ENCODE measurements around the gene PTGER2.

Gene PTGER2

GRCh38 chr14:52269100-52269499 is 45.0 kb upstream of the PTGER2 start:
- no peak for DNase-seq (ENCODE audit: low read depth)
- peak overlapping the region; percentile 57 for H3K4me3 ChIP-seq (ENCODE audit: control insufficient read depth, low read depth, low read length)
- TF ChIP-seq CTCF (conservative IDR thresholded peaks at IDR 0.05; ENCODE audit: control insufficient read depth, insufficient read depth, low read depth, low read length), result no peak

GRCh38 chr14:52269982-52270381 is 44.1 kb upstream of the PTGER2 start:
- TF ChIP-seq CTCF (conservative IDR thresholded peaks at IDR 0.05; ENCODE audit: control insufficient read depth, insufficient read depth, low read depth, low read length), result no peak
- no peak overlapping the region for H3K4me3 ChIP-seq (ENCODE audit: control insufficient read depth, low read depth, low read length)
- DNase-seq (ENCODE audit: low read depth), result no peak

- no peak overlapping the region for H3K4me3 ChIP-seq (ENCODE audit: control insufficient read depth, low read depth, low read length)
- no peak for TF ChIP-seq CTCF (conservative IDR thresholded peaks at IDR 0.05; ENCODE audit: control insufficient read depth, insufficient read depth, low read depth, low read length)
- no peak for DNase-seq (ENCODE audit: low read depth)
Measured at GRCh38 chr14:52271538-52271937, 42.6 kb upstream of the PTGER2 start.

GRCh38 chr14:52272375-52272774 is 41.7 kb upstream of the PTGER2 start:
- TF ChIP-seq CTCF (conservative IDR thresholded peaks at IDR 0.05; ENCODE audit: control insufficient read depth, insufficient read depth, low read depth, low read length), result peak; percentile 59
- DNase-seq (ENCODE audit: low read depth), result peak; percentile 64
- H3K4me3 ChIP-seq (ENCODE audit: control insufficient read depth, low read depth, low read length), result no peak overlapping the region

- TF ChIP-seq CTCF (conservative IDR thresholded peaks at IDR 0.05; ENCODE audit: control insufficient read depth, insufficient read depth, low read depth, low read length), result no peak
- no peak overlapping the region for H3K4me3 ChIP-seq (ENCODE audit: control insufficient read depth, low read depth, low read length)
- DNase-seq (ENCODE audit: low read depth), result no peak
Measured at GRCh38 chr14:52275372-52275771, 38.7 kb upstream of the PTGER2 start.

- no peak for TF ChIP-seq CTCF (conservative IDR thresholded peaks at IDR 0.05; ENCODE audit: control insufficient read depth, insufficient read depth, low read depth, low read length)
- DNase-seq (ENCODE audit: low read depth), result no peak
Measured at GRCh38 chr14:52277552-52277951, 36.6 kb upstream of the PTGER2 start.

GRCh38 chr14:52279408-52279807 is 34.7 kb upstream of the PTGER2 start:
- peak; percentile 51 for DNase-seq (ENCODE audit: low read depth)
- no peak overlapping the region for H3K4me3 ChIP-seq (ENCODE audit: control insufficient read depth, low read depth, low read length)
- no peak for TF ChIP-seq CTCF (conservative IDR thresholded peaks at IDR 0.05; ENCODE audit: control insufficient read depth, insufficient read depth, low read depth, low read length)

More at GRCh38 chr14:52277552-52277951, 36.6 kb upstream of the PTGER2 start:
- no peak overlapping the region for H3K4me3 ChIP-seq (ENCODE audit: control insufficient read depth, low read depth, low read length)

Measured in fibroblast of mammary gland (primary cell).